ENCODE measurements around the gene COL25A1.

Gene COL25A1

GRCh38 chr4:108788731-108789130 is 513.7 kb downstream of the COL25A1 start:
- DNase-seq: no peak

DNA sequence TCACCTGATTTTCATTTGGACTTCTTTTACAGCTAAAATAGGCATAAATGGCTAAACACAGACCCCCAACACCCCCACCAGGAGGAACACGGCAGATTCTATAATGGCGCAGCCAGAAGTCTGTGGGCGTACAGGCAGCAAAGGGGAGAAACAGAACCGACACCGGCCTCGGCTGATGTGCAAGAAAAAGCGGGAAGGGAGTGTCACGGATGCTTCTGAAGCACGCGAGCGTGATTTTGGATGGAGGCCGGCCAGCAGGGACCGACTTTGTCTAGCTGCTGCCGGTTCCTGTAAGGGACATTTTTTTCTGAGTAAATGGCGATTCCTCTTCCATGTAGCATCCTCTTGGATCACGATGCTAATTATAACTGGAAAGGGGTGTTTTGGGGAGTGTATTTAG is 514.7 kb downstream of the COL25A1 start:
- no peak for DNase-seq

DNA sequence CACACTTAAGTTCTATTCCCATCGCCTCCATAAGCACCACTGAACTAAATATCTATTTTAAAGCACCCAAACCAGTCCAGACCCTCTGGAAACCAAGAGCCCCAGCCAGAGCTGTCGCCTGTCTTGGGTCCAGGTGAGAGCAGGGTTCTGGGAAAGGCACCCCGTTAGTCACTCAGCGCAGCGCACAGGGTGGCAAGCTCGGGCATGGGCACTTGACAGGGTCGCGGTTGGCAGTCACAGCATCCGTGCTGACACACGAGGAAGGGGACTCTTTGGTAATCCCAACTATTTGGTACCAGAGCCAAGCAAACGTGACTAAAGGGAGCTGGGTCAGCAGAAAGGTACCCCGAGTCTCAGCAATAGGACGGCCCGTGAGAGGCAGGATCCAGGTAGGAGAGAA is 515.4 kb downstream of the COL25A1 start:
- no peak for DNase-seq

DNA sequence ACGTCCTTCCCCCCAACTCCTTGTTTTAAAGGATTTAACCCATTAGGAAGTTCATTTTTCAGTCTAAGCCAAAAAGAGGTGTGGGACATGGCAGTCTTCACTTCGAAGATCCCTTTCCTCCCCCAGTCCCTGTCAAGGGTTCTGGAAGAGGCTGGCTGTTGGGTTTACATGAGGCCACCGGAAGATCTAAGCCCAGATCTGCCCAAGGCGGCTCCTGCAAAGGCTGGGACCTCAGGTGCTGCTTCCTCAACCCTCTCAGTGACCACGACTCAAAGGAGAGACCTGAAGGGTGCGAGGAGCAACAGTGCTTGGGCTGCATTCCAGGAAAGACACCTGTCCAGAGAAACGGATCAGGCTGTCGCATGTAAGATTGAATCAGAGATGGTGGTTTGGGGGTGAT is 516.1 kb downstream of the COL25A1 start:
- no peak for DNase-seq

GRCh38 chr4:108783665-108784463 is 518.6 kb downstream of the COL25A1 start:
- no peak for DNase-seq

- DNase-seq: no peak
These were observed 522.5 kb downstream of the COL25A1 start for GRCh38 chr4:108779958-108780357.

DNA sequence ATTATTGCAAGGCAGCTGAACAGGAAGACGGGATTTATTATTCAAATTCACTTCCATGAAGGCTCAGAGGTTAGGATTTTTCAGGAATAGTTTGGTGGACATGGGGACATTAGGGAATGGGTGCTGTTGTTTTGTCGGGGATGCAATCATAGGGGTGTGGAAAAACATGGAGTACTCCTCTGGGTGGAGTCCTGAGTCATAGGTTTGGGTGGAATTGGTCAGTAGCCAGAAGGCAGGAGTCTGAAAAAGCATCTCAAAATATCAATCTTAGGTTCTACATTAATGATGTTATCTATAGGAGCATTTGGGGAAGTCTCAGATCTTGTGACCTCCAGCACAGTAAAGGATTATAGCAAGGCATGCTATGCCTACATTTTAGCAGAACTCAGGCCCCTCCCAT is 525.1 kb downstream of the COL25A1 start:
- no peak for DNase-seq

DNA sequence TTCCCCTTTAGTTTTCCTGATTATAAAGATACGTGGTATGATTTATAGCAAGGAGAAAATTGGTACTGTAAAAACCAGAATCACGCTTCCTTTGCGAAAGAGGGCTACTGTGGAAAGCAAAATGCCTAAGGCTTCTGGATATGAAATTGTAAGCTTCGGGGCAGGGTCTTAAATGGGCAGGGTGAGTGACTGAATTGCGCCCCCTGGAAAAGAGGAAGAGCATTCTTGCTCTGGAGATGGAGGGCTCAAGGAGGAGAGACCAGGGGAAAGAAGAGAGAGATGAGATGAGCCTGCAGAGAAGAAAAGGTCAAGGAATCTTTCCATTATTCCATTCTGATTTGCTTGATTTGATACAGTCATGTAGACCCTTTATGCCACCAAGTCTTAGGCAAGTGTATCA is 526.5 kb downstream of the COL25A1 start:
- DNase-seq: no peak

DNA sequence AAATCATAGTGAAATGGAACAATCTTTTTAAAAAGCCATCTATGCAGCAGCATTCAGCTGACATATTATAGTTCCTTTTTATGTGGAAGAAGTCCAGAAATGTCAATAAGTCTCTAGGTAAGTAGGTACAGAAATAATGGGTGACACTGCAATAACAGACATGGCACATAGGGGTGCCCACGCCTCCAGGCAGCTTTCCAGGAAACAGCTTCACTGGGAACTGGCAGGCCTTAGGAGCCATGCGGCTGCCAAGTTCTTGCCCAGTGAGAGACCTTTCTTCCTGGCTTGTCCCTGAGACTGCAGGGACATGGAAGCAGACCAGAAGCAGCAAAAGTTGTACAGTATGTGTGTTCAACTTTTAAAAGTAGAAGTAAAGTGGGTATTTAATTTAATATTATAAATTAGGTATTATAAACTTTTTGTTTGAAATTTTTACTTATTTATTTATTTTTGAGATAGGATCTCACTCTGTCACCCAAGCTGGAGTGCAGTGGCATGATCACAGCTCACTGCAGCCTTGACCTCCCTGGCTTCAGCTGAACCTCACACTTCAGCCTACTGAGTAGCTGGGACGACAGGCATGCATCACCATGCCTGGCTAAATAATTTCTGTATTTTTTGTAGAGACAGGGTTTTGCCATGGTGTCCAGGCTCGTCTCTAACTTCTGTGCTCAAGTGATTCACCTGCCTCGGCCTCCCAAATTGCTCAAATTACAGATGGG is 527.5 kb downstream of the COL25A1 start:
- no peak for DNase-seq

GRCh38 chr4:108772402-108772801 is 530.1 kb downstream of the COL25A1 start:
- no peak for DNase-seq

GRCh38 chr4:108766058-108766457 is 536.4 kb downstream of the COL25A1 start:
- DNase-seq: no peak

DNA sequence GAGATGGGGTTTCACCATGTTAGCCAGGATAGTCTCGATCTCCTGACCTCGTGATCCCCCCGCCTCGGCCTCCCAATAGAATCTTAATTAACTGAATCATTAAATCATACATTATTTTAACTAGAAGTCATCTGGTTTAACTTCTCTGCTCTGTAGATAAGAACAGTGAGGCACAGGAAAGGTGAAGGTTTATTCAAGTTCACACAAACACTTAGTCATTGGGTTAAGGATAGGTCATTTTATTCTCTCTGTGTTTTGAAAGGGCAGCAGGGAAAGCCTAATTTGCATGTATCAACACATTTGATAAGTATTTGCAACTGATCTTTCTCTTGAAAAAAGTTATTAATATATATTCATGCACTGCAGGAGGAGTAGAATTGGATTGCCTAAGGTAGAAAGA is 538.5 kb downstream of the COL25A1 start:
- no peak for DNase-seq

GRCh38 chr4:108763226-108763593 is 539.2 kb downstream of the COL25A1 start:
- no peak for DNase-seq

- DNase-seq: no peak
These were observed 539.8 kb downstream of the COL25A1 start, which contains the start of gene ETNPPL for GRCh38 chr4:108762559-108763225. ETNPPL (minus strand) TSS chr4:108763053; CDS start chr4:108762898, 155 bp downstream.
